Left lung (tissue), 10 donors: ENCODE measurements around the gene BANF2. TPM values are rescaled to one million over a fixed set of nuclear protein-coding genes. Genes with fewer than 3 reads are reported as not detected.
"Not testable (repeated sequence)": the region's sequence is repeated elsewhere in the genome, so short reads cannot be mapped to it uniquely, and the experiment has no call there.

Experiments
- ATAC-seq: fragments of 200-7000 bp; cut with Tn5 transposase; one replicate; pipeline ENCODE4 v1.9.1; 2020; ENCODE audit warnings: moderate library complexity
- DNase-seq, 4 donors: peaks; one replicate each; pipeline ENCODE4 v3.0.0-alpha.2; 2013 to 2020
- H3K27ac ChIP-seq, 2 donors: fragments of 200-600 bp; sonication (generic) in 1 of 2; one replicate each; pipeline versions ENCODE4 v1.5.0 to v1.8.0; 2020 to 2021
- H3K27me3 ChIP-seq, 2 donors: fragments of 200-600 bp; sonication (generic) in 1 of 2; one replicate each; pipeline versions ENCODE4 v1.5.0 to v1.8.0; 2020 to 2021
- H3K36me3 ChIP-seq, 2 donors: fragments of 200-600 bp; sonication (generic) in 1 of 2; one replicate each; pipeline versions ENCODE4 v1.5.0 to v1.8.0; 2020 to 2021
- H3K4me1 ChIP-seq, 2 donors: fragments of 200-600 bp; one replicate each; pipeline ENCODE4 v1.8.0; 2021
- H3K4me3 ChIP-seq, 2 donors: fragments of 200-600 bp; sonication (generic) in 1 of 2; one replicate each; pipeline versions ENCODE4 v1.5.0 to v1.8.0; 2020 to 2021; ENCODE audit warnings: mild to moderate bottlenecking in 1 of 2
- H3K9me3 ChIP-seq, 2 donors: fragments of 200-600 bp; sonication (generic) in 1 of 2; one replicate each; pipeline versions ENCODE4 v1.5.0 to v1.8.0; 2020 to 2021
- CTCF ChIP-seq, 2 donors: fragments of 200-600 bp; sonication (generic) in 1 of 2; IDR thresholded peaks; one replicate each; pipeline versions ENCODE4 v1.5.0 to v1.8.0; 2021; ENCODE audit warnings: antibody characterized with exemption in 2 of 2
- intact Hi-C, 2 donors: fragments of 100-400 bp; cut with DNase I; formaldehyde crosslinking; loops; one replicate each; pipeline versions ENCODE4 v1.11.2 to v1.14.2; 2022
- polyA plus RNA-seq, 6 donors: library from polyadenylated mRNA; unstranded; fragments of 120-200 nt; gene quantifications; one replicate each; pipeline ENCODE4 v1.2.1, GENCODE V29; 2013; ENCODE audit not compliant: insufficient read length in 6 of 6
- total RNA-seq, 2 donors: library from RNA; stranded (reverse); fragmentation: NEBNext Ultra II Directional; extraction: Animal tissue kit (Norgen Biotek cat#: 25700); gene quantifications; one replicate each; pipeline ENCODE4 v1.2.1, GENCODE V29; 2021
- donor health status: DM: no; HTN: yes; CAD: no.
- donor health status: DM: no; HTN: no; CAD: no.

Gene BANF2
- total and polyA plus RNA-seq, 8 donors: not detected

- ATAC-seq (peak; percentile 79), DNase-seq (peak in 2 of 4 donors; percentile 47 to 54)
- intact Hi-C loops: no loop called here
- H3K4me1 ChIP-seq: peaks cover 2 to 8% of the 10 kb centered on the region in 2 donors
- no peak for TF ChIP-seq CTCF (IDR thresholded peaks at IDR 0.05)
- no peak overlapping the region for H3K4me3 ChIP-seq
- H3K36me3 ChIP-seq: no peaks in the 10 kb centered on the region
- no peaks in the 10 kb centered on the region for H3K9me3 ChIP-seq
- H3K27ac ChIP-seq: peak overlapping the region in 1 of 2 donors; percentile 33
- no peaks in the 10 kb centered on the region for H3K27me3 ChIP-seq
These were observed 71.6 kb downstream of the BANF2 start for GRCh38 chr20:17771206-17772004.

- H3K4me3 ChIP-seq: no peak overlapping the region
- TF ChIP-seq CTCF (IDR thresholded peaks at IDR 0.05): no peak
- ATAC-seq (no peak), DNase-seq (no peak)
- peak overlapping the region in 1 of 2 donors; percentile 33 for H3K27ac ChIP-seq
- intact Hi-C loops: no loop called here
- H3K27me3 ChIP-seq: no peaks in the 10 kb centered on the region
- H3K36me3 ChIP-seq: no peaks in the 10 kb centered on the region
- H3K9me3 ChIP-seq: no peaks in the 10 kb centered on the region
- H3K4me1 ChIP-seq: peaks cover 2 to 8% of the 10 kb centered on the region in 2 donors
These were observed 72.2 kb downstream of the BANF2 start for GRCh38 chr20:17772005-17772343.

GRCh38 chr20:17773619-17774018, 73.9 kb downstream of the BANF2 start:
- no peak for TF ChIP-seq CTCF (IDR thresholded peaks at IDR 0.05)
- H3K4me1 ChIP-seq: peaks cover 2 to 8% of the 10 kb centered on the region in 2 donors
- H3K27ac ChIP-seq: no peak overlapping the region
- H3K4me3 ChIP-seq: no peak overlapping the region
- DNase-seq (no peak), ATAC-seq (no peak)
- H3K9me3 ChIP-seq: no peaks in the 10 kb centered on the region
- H3K36me3 ChIP-seq: no peaks in the 10 kb centered on the region
- H3K27me3 ChIP-seq: no peaks in the 10 kb centered on the region
- intact Hi-C loops: no loop called here

- Histone ChIP-seq H3K4me1 (peaks cover 2 to 8% of the 10 kb centered on the region in 2 donors), H3K4me3 (no peak overlapping the region), H3K27ac (no peak overlapping the region), H3K9me3 (no peaks in the 10 kb centered on the region), H3K36me3 (no peaks in the 10 kb centered on the region), H3K27me3 (no peaks in the 10 kb centered on the region)
- no peak for DNase-seq
- intact Hi-C loops: no loop called here
- ATAC-seq: no peak
- TF ChIP-seq CTCF (IDR thresholded peaks at IDR 0.05): no peak
These were observed 75.8 kb downstream of the BANF2 start for GRCh38 chr20:17775600-17775999.

GRCh38 chr20:17776551-17776950, 76.8 kb downstream of the BANF2 start:
- intact Hi-C loops: no loop called here

GRCh38 chr20:17779011-17779410, 79.2 kb downstream of the BANF2 start:
- H3K27me3 ChIP-seq, H3K4me1 ChIP-seq, H3K4me3 ChIP-seq, H3K9me3 ChIP-seq, DNase-seq, H3K36me3 ChIP-seq, intact Hi-C loops, H3K27ac ChIP-seq, ATAC-seq: not testable (repeated sequence)

More at GRCh38 chr20:17776551-17776950, 76.8 kb downstream of the BANF2 start:
- H3K4me1 ChIP-seq: peaks cover 0 to 3% of the 10 kb centered on the region in 2 donors
- no peak for TF ChIP-seq CTCF (IDR thresholded peaks at IDR 0.05)
- ATAC-seq: no peak
- H3K36me3 ChIP-seq: no peaks in the 10 kb centered on the region
- no peaks in the 10 kb centered on the region for H3K27me3 ChIP-seq
- no peak overlapping the region for H3K27ac ChIP-seq
- DNase-seq: no peak
- H3K4me3 ChIP-seq: no peak overlapping the region
- H3K9me3 ChIP-seq: no peaks in the 10 kb centered on the region
